SU-DHL-6 (cell line): ENCODE data around the gene APRT.

ENCODE experiments used
- H2AFZ ChIP-seq: fragments of 200-600 bp; sonication (generic); 2 replicates; pipeline ENCODE4 v1.6.1; 2014; ENCODE audit warnings: low read depth, mild to moderate bottlenecking, moderate library complexity, mixed read lengths, antibody characterized with exemption, low read length; ENCODE audit not compliant: severe bottlenecking
- H3F3A ChIP-seq: fragments of 200-600 bp; shearing (Covaris generic); 2 replicates; pipeline ENCODE4 v1.6.0; 2016; ENCODE audit warnings: antibody characterized with exemption, mild to moderate bottlenecking; ENCODE audit not compliant: insufficient read depth
- H3K27ac ChIP-seq: fragments of 200-600 bp; sonication (generic); 2 replicates; pipeline ENCODE4 v1.5.1; 2016; ENCODE audit warnings: low read depth, mild to moderate bottlenecking, low read length, moderate library complexity, mixed read lengths
- H3K27me3 ChIP-seq: fragments of 200-600 bp; sonication (generic), shearing (Covaris generic); 2 replicates; pipeline ENCODE4 v1.6.0; 2014; ENCODE audit warnings: mild to moderate bottlenecking, low read length
- H3K36me3 ChIP-seq: fragments of 200-600 bp; sonication (generic); 2 replicates; pipeline ENCODE4 v1.6.1; 2014; ENCODE audit warnings: mild to moderate bottlenecking, low read length, mixed read lengths
- H3K4me2 ChIP-seq: fragments of 300-600, 200-600 bp; shearing (Covaris generic), sonication (generic); 2 replicates; pipeline ENCODE4 v1.6.0; 2014; ENCODE audit warnings: low read length, low read depth, mild to moderate bottlenecking; ENCODE audit not compliant: poor library complexity, severe bottlenecking
- H3K4me3 ChIP-seq: fragments of 200-600 bp; sonication (generic); 2 replicates; pipeline ENCODE4 v1.5.1; 2014; ENCODE audit warnings: antibody characterized with exemption, low read length, mild to moderate bottlenecking, mixed read lengths; ENCODE audit not compliant: insufficient read depth, poor library complexity, severe bottlenecking
- H3K79me2 ChIP-seq: fragments of 200-600 bp; sonication (generic); 2 replicates; pipeline ENCODE4 v1.6.1; 2014; ENCODE audit warnings: mild to moderate bottlenecking, low read length, moderate library complexity; ENCODE audit not compliant: insufficient read depth
- H3K9ac ChIP-seq: fragments of 200-600 bp; sonication (generic); 2 replicates; pipeline ENCODE4 v1.7.0; 2014; ENCODE audit warnings: mild to moderate bottlenecking, low read length
- H3K9me2 ChIP-seq: fragments of 200-600 bp; sonication (generic); replicated peaks from 2 replicates; pipeline ENCODE4 v1.6.1; 2014; ENCODE audit warnings: low read length; ENCODE audit not compliant: insufficient read depth
- H3K9me3 ChIP-seq: fragments of 200-600 bp; sonication (generic); 2 replicates; pipeline ENCODE4 v1.6.1; 2014; ENCODE audit warnings: low read length, mixed read lengths; ENCODE audit not compliant: insufficient read depth
- H4K20me1 ChIP-seq: fragments of 200-600 bp; sonication (generic); 2 replicates; pipeline ENCODE4 v1.6.1; 2014; ENCODE audit warnings: low read depth, mild to moderate bottlenecking, antibody characterized with exemption, low read length, moderate library complexity, mixed read lengths
- EZH2phosphoT487 ChIP-seq: fragments of 200-600 bp; sonication (generic), shearing (Covaris generic); conservative IDR thresholded peaks from 2 replicates; pipeline ENCODE4 v1.6.1; 2018; ENCODE audit warnings: mild to moderate bottlenecking, antibody characterized with exemption, low read length, moderate library complexity, mixed read lengths
- TF ChIP-seq, protein P1 (sequence below): fragments of 200-600 bp; sonication (generic); IDR thresholded peaks from one replicate; pipeline ENCODE4 v1.5.1; 2017; ENCODE audit warnings: antibody characterized with exemption, mild to moderate bottlenecking, low read length, moderate library complexity; ENCODE audit not compliant: insufficient read depth, poor library complexity, severe bottlenecking

APRT gene

GRCh38 chr16:88767546-88768070 is 44.1 kb downstream of the APRT start:
- Histone ChIP-seq H3K4me2 (no peak overlapping the region), H2AFZ (no peak overlapping the region), H3K9ac (no peak overlapping the region), H3K9me2 (no peaks in the 10 kb centered on the region), H4K20me1 (no peaks in the 10 kb centered on the region), H3K9me3 (no peaks in the 10 kb centered on the region), H3K4me3 (no peak overlapping the region), H3K27me3 (no peaks in the 10 kb centered on the region), H3K36me3 (no peaks in the 10 kb centered on the region), H3K27ac (no peak overlapping the region), H3F3A (no peaks in the 10 kb centered on the region), H3K79me2 (no peaks in the 10 kb centered on the region)
- no peak for TF ChIP-seq EZH2phosphoT487
- TF ChIP-seq, protein P1, sequence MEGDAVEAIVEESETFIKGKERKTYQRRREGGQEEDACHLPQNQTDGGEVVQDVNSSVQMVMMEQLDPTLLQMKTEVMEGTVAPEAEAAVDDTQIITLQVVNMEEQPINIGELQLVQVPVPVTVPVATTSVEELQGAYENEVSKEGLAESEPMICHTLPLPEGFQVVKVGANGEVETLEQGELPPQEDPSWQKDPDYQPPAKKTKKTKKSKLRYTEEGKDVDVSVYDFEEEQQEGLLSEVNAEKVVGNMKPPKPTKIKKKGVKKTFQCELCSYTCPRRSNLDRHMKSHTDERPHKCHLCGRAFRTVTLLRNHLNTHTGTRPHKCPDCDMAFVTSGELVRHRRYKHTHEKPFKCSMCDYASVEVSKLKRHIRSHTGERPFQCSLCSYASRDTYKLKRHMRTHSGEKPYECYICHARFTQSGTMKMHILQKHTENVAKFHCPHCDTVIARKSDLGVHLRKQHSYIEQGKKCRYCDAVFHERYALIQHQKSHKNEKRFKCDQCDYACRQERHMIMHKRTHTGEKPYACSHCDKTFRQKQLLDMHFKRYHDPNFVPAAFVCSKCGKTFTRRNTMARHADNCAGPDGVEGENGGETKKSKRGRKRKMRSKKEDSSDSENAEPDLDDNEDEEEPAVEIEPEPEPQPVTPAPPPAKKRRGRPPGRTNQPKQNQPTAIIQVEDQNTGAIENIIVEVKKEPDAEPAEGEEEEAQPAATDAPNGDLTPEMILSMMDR, result no peak

DNA sequence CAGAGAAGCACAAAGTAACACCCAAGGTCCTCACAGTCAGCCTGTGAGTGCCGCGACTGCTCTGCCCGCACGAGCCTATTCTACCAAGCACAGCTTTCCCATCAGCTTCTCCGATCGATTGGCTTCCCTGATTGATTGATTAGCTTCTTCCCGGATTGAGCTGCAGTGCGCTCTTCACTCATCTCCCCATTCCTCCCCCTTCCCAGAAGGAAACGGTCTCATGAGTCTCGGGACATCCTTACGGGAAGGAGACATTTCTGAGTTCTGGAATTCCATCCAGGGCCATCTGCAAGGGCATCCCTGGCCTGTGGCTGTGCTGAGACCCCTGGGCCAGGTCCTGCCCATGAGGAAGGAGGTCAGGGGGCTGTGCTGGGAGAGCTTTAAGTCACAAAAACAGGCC is 44.8 kb downstream of the APRT start:
- no peaks in the 10 kb centered on the region for H3K9me2 ChIP-seq
- H3K4me3 ChIP-seq, result no peak overlapping the region
- H3K27ac ChIP-seq, result no peak overlapping the region
- no peak for TF ChIP-seq EZH2phosphoT487
- TF ChIP-seq, protein P1, result no peak
- no peaks in the 10 kb centered on the region for H3K27me3 ChIP-seq
- no peaks in the 10 kb centered on the region for H3K9me3 ChIP-seq
- no peaks in the 10 kb centered on the region for H3K36me3 ChIP-seq
- no peaks in the 10 kb centered on the region for H3K79me2 ChIP-seq
- H4K20me1 ChIP-seq, result no peaks in the 10 kb centered on the region
- no peak overlapping the region for H2AFZ ChIP-seq
- H3K4me2 ChIP-seq, result no peak overlapping the region
- H3F3A ChIP-seq, result no peaks in the 10 kb centered on the region
- H3K9ac ChIP-seq, result no peak overlapping the region

- Histone ChIP-seq H3K4me3 (no peak overlapping the region), H3K9ac (no peak overlapping the region), H3K4me2 (no peak overlapping the region), H3K27ac (no peak overlapping the region), H3K79me2 (no peaks in the 10 kb centered on the region), H2AFZ (no peak overlapping the region), H3K9me3 (no peaks in the 10 kb centered on the region), H4K20me1 (no peaks in the 10 kb centered on the region), H3K27me3 (no peaks in the 10 kb centered on the region), H3K36me3 (no peaks in the 10 kb centered on the region), H3F3A (no peaks in the 10 kb centered on the region), H3K9me2 (no peaks in the 10 kb centered on the region)
- TF ChIP-seq, protein P1, result no peak
- no peak for TF ChIP-seq EZH2phosphoT487
Measured at GRCh38 chr16:88764913-88765349, 46.8 kb downstream of the APRT start.

- Histone ChIP-seq H3K9me3 (no peaks in the 10 kb centered on the region), H3K9me2 (no peaks in the 10 kb centered on the region), H3K4me2 (no peak overlapping the region), H3K27me3 (no peaks in the 10 kb centered on the region), H3K9ac (no peak overlapping the region), H3K4me3 (no peak overlapping the region), H3F3A (no peaks in the 10 kb centered on the region), H4K20me1 (no peaks in the 10 kb centered on the region), H3K27ac (no peak overlapping the region), H2AFZ (no peak overlapping the region), H3K36me3 (no peaks in the 10 kb centered on the region), H3K79me2 (no peaks in the 10 kb centered on the region)
- TF ChIP-seq EZH2phosphoT487, result no peak
- TF ChIP-seq, protein P1, result no peak
Measured at GRCh38 chr16:88764080-88764479, 47.6 kb downstream of the APRT start.
